ENCODE measurements around the gene PDZD7.

PDZD7 gene

DNA sequence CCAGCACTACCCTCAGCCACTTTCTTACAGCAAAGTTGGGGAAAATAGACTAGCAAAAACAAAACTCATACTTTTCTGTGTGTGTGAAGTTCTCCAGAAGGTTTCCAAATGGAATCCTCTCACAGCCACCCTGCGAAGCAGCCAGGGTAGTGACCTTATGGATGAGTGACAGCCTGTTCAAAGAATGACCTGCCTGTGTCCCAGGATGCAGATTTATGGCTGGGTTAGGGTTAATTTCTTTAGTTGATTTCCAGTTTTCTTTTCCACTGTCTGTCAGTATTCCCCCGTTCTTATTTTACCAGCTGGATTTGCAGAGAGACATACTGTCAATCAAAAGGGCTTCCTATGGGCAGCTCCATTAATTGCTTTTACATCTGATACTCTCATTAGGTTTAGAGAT is 64.0 kb downstream of the PDZD7 start:
- no peak for DNase-seq (ENCODE audit: low read depth)

DNA sequence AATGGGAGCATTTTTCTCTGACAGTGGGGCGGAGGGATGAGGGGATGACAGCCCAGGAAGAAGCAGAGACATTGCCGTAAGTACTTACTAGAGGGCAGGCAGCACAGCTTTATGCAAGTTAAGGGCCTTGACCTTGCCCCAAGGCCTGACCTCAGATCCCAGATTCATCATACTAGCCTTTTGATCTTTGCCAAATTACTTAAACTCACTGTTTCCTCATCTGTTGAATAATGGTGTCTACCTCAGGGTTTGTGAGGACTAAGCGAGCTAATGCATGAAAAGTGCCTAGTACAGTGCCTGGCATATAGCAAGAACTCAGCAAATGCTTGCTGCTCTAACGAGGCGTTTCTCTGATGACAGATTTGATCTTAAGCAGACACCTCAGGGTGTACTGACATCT is 65.1 kb downstream of the PDZD7 start:
- no peak for DNase-seq (ENCODE audit: low read depth)

DNA sequence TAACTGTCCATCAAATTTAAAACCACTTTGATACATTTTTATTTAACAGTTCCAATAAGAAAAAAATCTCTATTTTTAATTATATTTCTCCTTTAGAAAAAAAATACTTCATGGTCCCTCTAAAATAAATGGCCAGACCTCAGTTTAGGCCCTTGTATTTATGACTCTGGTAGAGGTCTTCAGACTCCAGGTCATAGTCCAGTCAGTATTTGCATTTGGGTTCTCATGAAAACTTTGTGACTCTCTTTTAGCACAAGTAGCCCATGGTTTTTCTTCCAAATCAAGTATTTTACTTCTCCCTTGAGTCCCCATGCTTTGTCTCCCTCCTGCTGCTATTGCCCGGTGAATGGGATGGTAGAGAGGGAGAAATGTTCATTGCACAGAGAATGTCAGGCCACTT is 67.1 kb downstream of the PDZD7 start:
- DNase-seq (ENCODE audit: low read depth), result no peak

DNA sequence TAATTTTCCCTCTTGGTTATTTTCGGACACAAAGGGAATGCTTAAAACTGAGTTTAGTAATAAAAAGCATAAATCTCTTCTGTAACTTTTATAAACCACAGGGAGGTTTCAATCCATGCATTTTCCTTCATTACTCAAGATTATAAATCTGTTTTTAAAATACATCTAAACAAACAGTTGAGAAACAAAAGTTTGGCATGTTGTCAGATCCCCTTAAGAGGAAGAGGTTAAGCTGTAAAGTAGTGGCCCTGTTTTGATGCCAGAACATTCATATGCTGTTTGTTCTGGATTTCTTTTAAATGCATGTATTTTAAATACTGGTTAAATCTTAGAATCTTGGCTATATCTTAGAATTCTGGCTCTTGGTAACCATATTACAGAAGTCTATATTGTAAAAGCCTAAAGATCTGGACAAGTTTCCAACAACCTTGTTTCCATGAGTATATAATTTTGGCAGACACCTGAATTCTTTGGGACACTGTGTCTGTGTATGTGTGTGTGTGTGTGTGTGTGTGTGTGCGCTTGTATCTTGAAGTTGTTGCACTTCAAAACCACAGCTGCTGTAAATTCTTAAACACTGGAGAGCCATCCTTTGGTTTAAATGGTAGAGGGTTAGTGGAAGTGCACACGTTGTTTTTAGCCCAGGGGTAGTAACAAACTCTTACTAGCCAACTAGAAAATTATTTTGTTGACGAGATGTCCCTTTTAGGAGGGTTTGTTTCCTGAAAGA is 68.4 kb downstream of the PDZD7 start:
- no peak for DNase-seq (ENCODE audit: low read depth)

DNA sequence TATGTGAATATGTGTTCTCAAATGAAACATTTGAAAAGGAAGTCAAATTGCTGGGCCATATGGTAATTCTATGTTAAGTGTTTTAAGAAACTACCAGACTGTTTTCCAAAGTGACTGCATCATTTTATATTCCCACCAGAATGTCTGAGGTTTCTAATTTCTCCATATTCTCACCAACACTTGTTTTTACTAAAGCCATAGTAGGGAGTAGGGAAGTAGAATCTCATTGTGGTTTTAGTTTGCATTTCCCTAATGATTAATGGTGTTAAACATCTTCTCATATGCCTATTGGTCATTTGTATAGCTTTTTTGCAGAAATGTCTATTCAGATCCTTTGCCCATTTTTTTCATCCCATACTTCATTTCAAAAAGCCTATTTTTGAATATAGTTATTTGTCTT is 70.7 kb downstream of the PDZD7 start:
- DNase-seq (ENCODE audit: low read depth), result no peak

Measured in activated gamma-delta T cell treated with anti-CD3 and anti-CD28 coated beads, Interleukin-2, amount 50 U/mL, for 16 hours (primary cell).